Cardiac muscle cell (in vitro differentiated cells and primary cell): ENCODE data around the gene C1R. TPM values are rescaled to one million over a fixed set of nuclear protein-coding genes. Genes with fewer than 3 reads are reported as not detected.

Experiments
- DNase-seq, 2 donors: peaks; one replicate each; pipeline versions ENCODE4 v3.0.0 to v3.0.0-alpha.2; 2010 to 2017; ENCODE audit warnings: low read depth in 1 of 2, low spot score in 1 of 2
- H3K27ac ChIP-seq: fragments of 200-600 bp; sonication (generic); 2 replicates; pipeline ENCODE4 v1.5.1; 2016
- H3K27me3 ChIP-seq: fragments of 200-600 bp; sonication (generic); 2 replicates; pipeline ENCODE4 v1.6.0; 2016; ENCODE audit warnings: control low read depth
- H3K36me3 ChIP-seq: fragments of 200-600 bp; sonication (generic); 2 replicates; pipeline ENCODE4 v1.5.1; 2016; ENCODE audit warnings: control low read depth
- H3K4me1 ChIP-seq: fragments of 200-600 bp; sonication (generic); 2 replicates; pipeline ENCODE4 v1.8.1; 2017; ENCODE audit warnings: low read depth, mild to moderate bottlenecking, mixed run types
- H3K4me3 ChIP-seq: fragments of 200-600 bp; sonication (generic); 2 replicates; pipeline ENCODE4 v1.5.1; 2016; ENCODE audit warnings: mild to moderate bottlenecking
- H3K9me3 ChIP-seq: fragments of 200-600 bp; sonication (generic); 2 replicates; pipeline ENCODE4 v1.5.1; 2017; ENCODE audit warnings: low read depth, mild to moderate bottlenecking, control low read depth
- polyA plus RNA-seq: library from polyadenylated mRNA; unstranded; fragments of >200 nt; fragmentation: Nextera tagmentation; extraction: Ambion mirVana; gene quantifications from 2 replicates; pipeline ENCODE4 v1.2.1, GENCODE V29; 2016
- total RNA-seq: library from RNA; depleted of rRNA; stranded (reverse); fragments of >200 nt; gene quantifications from 2 replicates; pipeline ENCODE4 v1.2.3, GENCODE V29; 2016
- TF ChIP-seq, protein P1 (sequence below): IDR thresholded peaks from 2 replicates; pipeline ENCODE4 v1.5.1; 2012; ENCODE audit warnings: low read depth, mild to moderate bottlenecking, low read length

The C1R gene
- total and polyA plus RNA-seq, 2 experiments from 2014 or later, result 1.5 to 2.4 TPM

- H3K4me1 ChIP-seq, result no peaks in the 10 kb centered on the region
- H3K36me3 ChIP-seq, result no peaks in the 10 kb centered on the region
- TF ChIP-seq, protein P1, sequence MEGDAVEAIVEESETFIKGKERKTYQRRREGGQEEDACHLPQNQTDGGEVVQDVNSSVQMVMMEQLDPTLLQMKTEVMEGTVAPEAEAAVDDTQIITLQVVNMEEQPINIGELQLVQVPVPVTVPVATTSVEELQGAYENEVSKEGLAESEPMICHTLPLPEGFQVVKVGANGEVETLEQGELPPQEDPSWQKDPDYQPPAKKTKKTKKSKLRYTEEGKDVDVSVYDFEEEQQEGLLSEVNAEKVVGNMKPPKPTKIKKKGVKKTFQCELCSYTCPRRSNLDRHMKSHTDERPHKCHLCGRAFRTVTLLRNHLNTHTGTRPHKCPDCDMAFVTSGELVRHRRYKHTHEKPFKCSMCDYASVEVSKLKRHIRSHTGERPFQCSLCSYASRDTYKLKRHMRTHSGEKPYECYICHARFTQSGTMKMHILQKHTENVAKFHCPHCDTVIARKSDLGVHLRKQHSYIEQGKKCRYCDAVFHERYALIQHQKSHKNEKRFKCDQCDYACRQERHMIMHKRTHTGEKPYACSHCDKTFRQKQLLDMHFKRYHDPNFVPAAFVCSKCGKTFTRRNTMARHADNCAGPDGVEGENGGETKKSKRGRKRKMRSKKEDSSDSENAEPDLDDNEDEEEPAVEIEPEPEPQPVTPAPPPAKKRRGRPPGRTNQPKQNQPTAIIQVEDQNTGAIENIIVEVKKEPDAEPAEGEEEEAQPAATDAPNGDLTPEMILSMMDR, result no peak
- peaks cover 26% of the 10 kb centered on the region for H3K27me3 ChIP-seq
- DNase-seq, result no peak
- no peak overlapping the region for H3K27ac ChIP-seq
- H3K4me3 ChIP-seq, result peak overlapping the region; percentile 44
- no peaks in the 10 kb centered on the region for H3K9me3 ChIP-seq
Observed at GRCh38 chr12:7129287-7129871, 37.1 kb upstream of the C1R start.

GRCh38 chr12:7128681-7129286 lies 36.5 kb upstream of the C1R start, which contains the start of gene RBP5:
Gene RBP5, minus strand, starts transcription at chr12:7128889. Its CDS starts 114 bp downstream, at chr12:7128775.
- Histone ChIP-seq H3K4me1 (no peaks in the 10 kb centered on the region), H3K4me3 (peak within 1 kb of the TSS; percentile 44)

DNA sequence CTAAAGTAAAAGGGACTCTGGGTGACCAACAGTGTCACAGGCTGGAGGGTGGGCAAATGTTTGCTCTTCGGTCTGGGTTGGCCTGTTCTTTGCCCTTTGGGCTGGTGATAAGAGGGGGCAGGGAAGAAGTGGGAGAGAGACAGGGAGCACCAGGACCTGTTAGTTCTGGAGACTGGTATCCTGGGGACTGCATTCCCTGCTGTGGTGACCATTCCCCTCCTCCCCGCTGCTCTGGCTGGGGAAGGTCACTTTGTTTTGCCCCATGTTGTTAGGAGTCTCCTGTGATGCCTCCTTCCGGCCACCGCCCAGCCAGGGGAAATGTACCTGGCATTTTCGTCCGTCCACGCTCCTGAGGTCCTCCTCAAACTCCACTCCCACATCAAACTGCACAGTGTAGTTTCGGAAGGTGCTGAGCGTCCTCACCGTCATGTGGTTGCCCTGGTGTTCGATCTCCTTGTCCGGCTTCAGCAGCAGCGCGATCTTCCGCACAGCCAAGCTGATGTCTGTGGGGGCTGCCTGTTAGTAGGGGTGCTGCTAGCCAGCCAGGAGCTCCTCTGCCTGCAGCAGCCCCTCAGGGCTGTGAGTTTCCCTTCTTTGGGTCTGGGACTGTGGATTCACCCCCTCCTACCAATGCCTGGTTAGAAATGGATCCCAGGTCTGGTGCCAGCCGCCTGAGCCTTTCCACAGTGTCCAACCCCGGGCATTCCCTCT lies 35.8 kb upstream of the C1R start:
- no peak for DNase-seq
- Histone ChIP-seq H3K27me3 (peaks cover 26% of the 10 kb centered on the region), H3K9me3 (no peaks in the 10 kb centered on the region), H3K4me1 (no peaks in the 10 kb centered on the region), H3K4me3 (no peak overlapping the region), H3K27ac (no peak overlapping the region), H3K36me3 (no peaks in the 10 kb centered on the region)
- TF ChIP-seq, protein P1, result no peak

More at GRCh38 chr12:7128681-7129286, 36.5 kb upstream of the C1R start, which contains the start of gene RBP5:
- Histone ChIP-seq H3K36me3 (no peaks in the 10 kb centered on the region), H3K9me3 (no peaks in the 10 kb centered on the region), H3K27ac (no peak within 1 kb of the TSS), H3K27me3 (peaks cover 26% of the 10 kb centered on the region)
- TF ChIP-seq, protein P1, result no peak
- DNase-seq, result peak in 1 of 2 donors; percentile 14

DNA sequence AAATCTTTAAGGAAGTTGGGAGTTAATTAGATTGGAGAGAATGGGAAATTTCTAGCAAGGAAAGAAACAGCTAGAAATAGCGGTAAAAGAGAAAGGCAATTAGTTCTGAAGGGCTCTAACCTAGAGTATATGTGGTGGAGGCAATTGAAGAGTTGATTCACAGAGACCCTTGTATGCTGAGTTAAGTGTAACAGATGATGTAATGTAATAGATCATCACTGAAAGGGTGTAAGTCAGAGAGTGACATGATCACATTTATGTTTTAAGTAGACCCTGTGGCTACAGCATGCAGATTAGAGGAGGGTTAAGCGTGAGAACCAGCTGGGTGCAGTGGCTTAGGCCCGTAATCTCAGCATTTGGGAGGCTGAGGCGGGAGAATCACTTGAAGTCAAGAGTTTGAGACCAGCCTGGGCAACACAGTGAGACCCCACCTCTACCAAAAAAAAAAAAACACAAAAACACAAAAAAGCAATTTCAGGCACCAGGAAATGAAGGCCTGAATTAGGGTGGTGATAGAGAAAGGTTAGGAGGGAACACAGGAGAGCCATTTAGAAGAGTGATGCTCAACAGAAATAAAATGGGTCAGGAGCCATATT lies 33.5 kb upstream of the C1R start:
- no peaks in the 10 kb centered on the region for H3K36me3 ChIP-seq
- TF ChIP-seq, protein P1, result no peak
- H3K4me3 ChIP-seq, result no peak overlapping the region
- H3K9me3 ChIP-seq, result no peaks in the 10 kb centered on the region
- no peak for DNase-seq
- H3K4me1 ChIP-seq, result no peaks in the 10 kb centered on the region
- H3K27me3 ChIP-seq, result peaks cover 13% of the 10 kb centered on the region
- H3K27ac ChIP-seq, result no peak overlapping the region

DNA sequence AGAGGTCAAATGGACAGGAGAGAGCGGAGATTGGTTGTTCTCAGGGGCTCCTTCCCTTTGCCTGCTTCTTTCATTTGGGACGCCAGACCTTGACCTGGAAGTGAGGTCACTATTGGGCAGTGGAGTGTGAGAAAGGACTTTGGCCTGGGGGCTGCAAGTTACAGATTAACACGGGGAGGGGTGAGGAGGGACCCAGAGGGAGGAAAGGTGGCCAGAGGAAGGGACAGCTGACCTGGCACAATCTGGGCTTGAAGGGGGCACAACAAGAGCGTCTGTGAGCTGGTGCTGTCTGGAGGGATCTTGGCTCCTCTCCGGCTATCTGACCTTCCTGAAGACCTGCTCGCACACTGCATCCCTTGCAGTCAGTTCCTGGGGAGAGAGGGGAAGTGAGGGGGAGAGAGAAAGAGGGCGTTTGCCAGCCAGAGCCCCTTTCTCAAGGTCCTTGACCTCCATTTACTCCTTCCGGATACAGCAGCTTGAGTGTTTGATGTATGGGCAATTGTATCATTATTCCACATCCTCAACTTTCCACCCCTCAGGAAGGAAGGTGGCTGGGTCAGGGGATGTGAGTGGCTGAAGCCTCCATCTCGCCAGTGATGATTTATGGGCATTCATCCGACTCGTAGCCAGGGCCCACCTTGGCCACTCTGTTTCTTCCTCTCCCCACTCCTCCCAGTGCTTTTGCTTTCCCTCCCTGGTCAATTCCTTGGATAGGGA lies 31.7 kb upstream of the C1R start:
- H3K4me1 ChIP-seq, result no peaks in the 10 kb centered on the region
- no peaks in the 10 kb centered on the region for H3K9me3 ChIP-seq
- no peak overlapping the region for H3K4me3 ChIP-seq
- no peak overlapping the region for H3K27ac ChIP-seq
- no peak for DNase-seq
- H3K27me3 ChIP-seq, result peaks cover 10% of the 10 kb centered on the region
- TF ChIP-seq, protein P1, result no peak
- no peaks in the 10 kb centered on the region for H3K36me3 ChIP-seq
